ENCODE data around the gene CD83.

GRCh38 chr6:14128746-14129145 is 11.2 kb downstream of the CD83 start:
- TF ChIP-seq CTCF (conservative IDR thresholded peaks at IDR 0.05; ENCODE audit: low read length) (no peak), EZH2phosphoT487 (IDR thresholded peaks at IDR 0.05; ENCODE audit: borderline replicate concordance, low read depth, low read length) (no peak)

Measured in OCI-LY7 (cell line).